CD4-positive, alpha-beta T cell treated with Interleukin-17A for 4 hours (primary cell): ENCODE data around the gene SLC66A2.
"Not testable (repeated sequence)": the region's sequence is repeated elsewhere in the genome, so short reads cannot be mapped to it uniquely, and the experiment has no call there.

Experiments used
- DNase-seq: peaks from one replicate; pipeline ENCODE4 v3.0.0-alpha.2; 2020; ENCODE audit warnings: mixed read lengths

Gene SLC66A2

GRCh38 chr18:79951545-79952455 is at the start of gene SLC66A2:
SLC66A2 (minus strand) TSS chr18:79951653; CDS start chr18:79950926, 727 bp downstream.
- peak; percentile 96 for DNase-seq

- DNase-seq: no peak
Measured at GRCh38 chr18:80000877-80001276, 49.4 kb upstream of the SLC66A2 start.

GRCh38 chr18:79999701-80000100 is 48.2 kb upstream of the SLC66A2 start:
- DNase-seq: not testable (repeated sequence)

- no peak for DNase-seq
Measured at GRCh38 chr18:79991494-79991893, 40.0 kb upstream of the SLC66A2 start.

GRCh38 chr18:79989195-79989497 is 37.7 kb upstream of the SLC66A2 start:
- DNase-seq: no peak

- DNase-seq: peak; percentile 88
Measured at GRCh38 chr18:79988451-79989194, 37.2 kb upstream of the SLC66A2 start, which contains the start of gene TXNL4A. TXNL4A (minus strand) TSS chr18:79988563; CDS start chr18:79988392, 171 bp downstream.

- peak; percentile 71 for DNase-seq
Measured at GRCh38 chr18:79988071-79988450, 36.6 kb upstream of the SLC66A2 start.

- no peak for DNase-seq
Measured at GRCh38 chr18:79987566-79987965, 36.1 kb upstream of the SLC66A2 start.

GRCh38 chr18:79986726-79987125 is 35.3 kb upstream of the SLC66A2 start:
- no peak for DNase-seq

GRCh38 chr18:79985172-79985571 is 33.7 kb upstream of the SLC66A2 start:
- DNase-seq: no peak

GRCh38 chr18:79983793-79984192 is 32.3 kb upstream of the SLC66A2 start:
- no peak for DNase-seq

- no peak for DNase-seq
Measured at GRCh38 chr18:79983253-79983652, 31.8 kb upstream of the SLC66A2 start.

GRCh38 chr18:79982736-79983135 is 31.3 kb upstream of the SLC66A2 start:
- DNase-seq: no peak

GRCh38 chr18:79980585-79980984 is 29.1 kb upstream of the SLC66A2 start:
- DNase-seq: no peak

- DNase-seq: no peak
Measured at GRCh38 chr18:79979843-79980242, 28.4 kb upstream of the SLC66A2 start.

- DNase-seq: no peak
Measured at GRCh38 chr18:79975985-79976680, 24.7 kb upstream of the SLC66A2 start.

- no peak for DNase-seq
Measured at GRCh38 chr18:79975043-79975442, 23.6 kb upstream of the SLC66A2 start.

- DNase-seq: no peak
Measured at GRCh38 chr18:79974025-79974654, 22.7 kb upstream of the SLC66A2 start.

GRCh38 chr18:79973517-79973916 is 22.1 kb upstream of the SLC66A2 start:
- no peak for DNase-seq

GRCh38 chr18:79972720-79973119 is 21.3 kb upstream of the SLC66A2 start:
- no peak for DNase-seq

GRCh38 chr18:79971986-79972385 is 20.5 kb upstream of the SLC66A2 start:
- no peak for DNase-seq

- DNase-seq: no peak
Measured at GRCh38 chr18:79971211-79971952, 19.9 kb upstream of the SLC66A2 start.
